ENCODE results near the gene ERGIC2. TPM values are rescaled to one million over a fixed set of nuclear protein-coding genes. Genes with fewer than 3 reads are reported as not detected.

ERGIC2 gene
- total RNA-seq, 4 donors from 2014 or later, result 2.6 to 24.7 (median 20.6) TPM

DNA sequence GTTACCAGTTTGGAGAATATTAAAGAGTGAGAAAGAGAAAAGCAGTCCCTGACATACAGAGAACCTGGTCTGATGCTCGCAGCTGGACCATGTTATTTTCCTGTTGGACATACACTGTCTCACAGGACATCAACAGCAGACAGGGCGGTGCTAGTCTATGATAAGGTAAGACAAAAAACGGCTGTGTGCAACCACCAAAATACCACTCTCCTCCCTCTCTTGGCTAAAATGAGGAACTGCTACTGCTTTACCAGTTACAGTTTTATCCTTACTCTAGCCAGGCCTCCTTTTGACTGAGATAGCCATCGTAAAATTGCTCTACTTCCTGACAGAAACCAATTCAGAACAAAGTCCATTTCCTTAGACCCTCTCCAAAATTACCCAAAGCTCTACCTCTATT, 47.0 kb upstream of the ERGIC2 start:
- 38 to 43% methylated on average over 4 of the region's 4 CpGs for WGBS, 2 donors (ENCODE audit: low coverage in 1 of 2)
- Histone ChIP-seq H3K4me3 (no peak overlapping the region), H3K27ac (no peak overlapping the region), H3K27me3 (no peaks in the 10 kb centered on the region), H3K4me1 (no peaks in the 10 kb centered on the region), H3K36me3 (no peaks in the 10 kb centered on the region), H3K9me3 (no peaks in the 10 kb centered on the region)
- no peak for TF ChIP-seq POLR2A (IDR thresholded peaks at IDR 0.05)
- TF ChIP-seq, protein P1, sequence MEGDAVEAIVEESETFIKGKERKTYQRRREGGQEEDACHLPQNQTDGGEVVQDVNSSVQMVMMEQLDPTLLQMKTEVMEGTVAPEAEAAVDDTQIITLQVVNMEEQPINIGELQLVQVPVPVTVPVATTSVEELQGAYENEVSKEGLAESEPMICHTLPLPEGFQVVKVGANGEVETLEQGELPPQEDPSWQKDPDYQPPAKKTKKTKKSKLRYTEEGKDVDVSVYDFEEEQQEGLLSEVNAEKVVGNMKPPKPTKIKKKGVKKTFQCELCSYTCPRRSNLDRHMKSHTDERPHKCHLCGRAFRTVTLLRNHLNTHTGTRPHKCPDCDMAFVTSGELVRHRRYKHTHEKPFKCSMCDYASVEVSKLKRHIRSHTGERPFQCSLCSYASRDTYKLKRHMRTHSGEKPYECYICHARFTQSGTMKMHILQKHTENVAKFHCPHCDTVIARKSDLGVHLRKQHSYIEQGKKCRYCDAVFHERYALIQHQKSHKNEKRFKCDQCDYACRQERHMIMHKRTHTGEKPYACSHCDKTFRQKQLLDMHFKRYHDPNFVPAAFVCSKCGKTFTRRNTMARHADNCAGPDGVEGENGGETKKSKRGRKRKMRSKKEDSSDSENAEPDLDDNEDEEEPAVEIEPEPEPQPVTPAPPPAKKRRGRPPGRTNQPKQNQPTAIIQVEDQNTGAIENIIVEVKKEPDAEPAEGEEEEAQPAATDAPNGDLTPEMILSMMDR (IDR thresholded peaks at IDR 0.05), result peak in 3 of 5 experiments; percentile 13 to 17 (median 15)
- no peak for TF ChIP-seq POLR2AphosphoS5 (IDR thresholded peaks at IDR 0.05)
- intact Hi-C loops (cut with DNase I; ENCODE audit: low total_unique reads), result no loop called here
- in situ Hi-C loops (cut with MboI; ENCODE audit: low pct_ligation_motif_present in 1 of 4, low pct_unique_long_range_greater_than_20kb in 1 of 4, low sequenced_read_pairs in 3 of 4), result no loop called here
- DNase-seq, result no peak

- H3K9me3 ChIP-seq, result no peaks in the 10 kb centered on the region
- no peak for DNase-seq
These were observed 45.5 kb upstream of the ERGIC2 start for GRCh38 chr12:29426498-29426897.

GRCh38 chr12:29425722-29426121, 44.8 kb upstream of the ERGIC2 start:
- TF ChIP-seq POLR2AphosphoS5 (IDR thresholded peaks at IDR 0.05) (no peak), POLR2A (IDR thresholded peaks at IDR 0.05) (no peak), EP300 (IDR thresholded peaks at IDR 0.05; ENCODE audit: low read depth) (no peak)
- TF ChIP-seq, protein P1 (IDR thresholded peaks at IDR 0.05), result no peak
- WGBS, 2 donors (ENCODE audit: low coverage in 1 of 2), result 44 to 53% methylated on average over 2 of the region's 2 CpGs
- intact Hi-C loops (cut with DNase I; ENCODE audit: low total_unique reads) (no loop called here), in situ Hi-C loops (cut with MboI; ENCODE audit: low pct_ligation_motif_present in 1 of 4, low pct_unique_long_range_greater_than_20kb in 1 of 4, low sequenced_read_pairs in 3 of 4) (no loop called here)
- Histone ChIP-seq H3K36me3 (no peaks in the 10 kb centered on the region), H3K27me3 (no peaks in the 10 kb centered on the region), H3K27ac (no peak overlapping the region), H3K9me3 (no peaks in the 10 kb centered on the region), H3K4me1 (no peaks in the 10 kb centered on the region), H3K4me3 (no peak overlapping the region)
- no peak for DNase-seq

More at GRCh38 chr12:29426498-29426897, 45.5 kb upstream of the ERGIC2 start:
- Histone ChIP-seq H3K4me1 (no peaks in the 10 kb centered on the region), H3K36me3 (no peaks in the 10 kb centered on the region), H3K4me3 (no peak overlapping the region), H3K27me3 (no peaks in the 10 kb centered on the region), H3K27ac (no peak overlapping the region)
- TF ChIP-seq POLR2AphosphoS5 (IDR thresholded peaks at IDR 0.05) (no peak), POLR2A (IDR thresholded peaks at IDR 0.05) (no peak), EP300 (IDR thresholded peaks at IDR 0.05; ENCODE audit: low read depth) (no peak)
- TF ChIP-seq, protein P1 (IDR thresholded peaks at IDR 0.05), result no peak
- intact Hi-C loops (cut with DNase I; ENCODE audit: low total_unique reads), result no loop called here
- WGBS, 2 donors (ENCODE audit: low coverage in 1 of 2), result 90 to 94% methylated on average over 2 of the region's 2 CpGs
- in situ Hi-C loops (cut with MboI; ENCODE audit: low pct_ligation_motif_present in 1 of 4, low pct_unique_long_range_greater_than_20kb in 1 of 4, low sequenced_read_pairs in 3 of 4), result no loop called here

DNA sequence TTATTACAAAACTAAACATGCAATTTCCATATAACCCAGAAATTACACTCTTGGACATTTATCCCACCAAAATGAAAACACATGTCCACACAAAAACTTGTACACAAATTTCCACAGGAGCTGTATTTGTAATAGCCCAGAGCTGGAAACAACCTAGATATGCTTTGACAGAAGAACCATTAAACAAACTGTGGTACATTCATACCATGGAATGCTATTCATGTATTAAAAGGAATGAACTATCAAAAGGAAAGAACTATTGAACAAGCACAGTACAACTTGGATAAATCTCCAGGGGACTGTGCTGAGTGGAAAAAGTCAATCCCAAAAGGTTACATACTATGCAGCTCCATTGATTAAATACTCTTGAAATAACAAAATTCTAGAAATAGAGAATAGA, 35.8 kb upstream of the ERGIC2 start:
- Histone ChIP-seq H3K4me1 (no peaks in the 10 kb centered on the region), H3K4me3 (no peak overlapping the region), H3K36me3 (no peaks in the 10 kb centered on the region), H3K9me3 (no peaks in the 10 kb centered on the region), H3K27ac (no peak overlapping the region), H3K27me3 (no peaks in the 10 kb centered on the region)
- no peak for DNase-seq
- TF ChIP-seq POLR2AphosphoS5 (IDR thresholded peaks at IDR 0.05), result no peak
- no peak for TF ChIP-seq EP300 (IDR thresholded peaks at IDR 0.05; ENCODE audit: low read depth)
- TF ChIP-seq, protein P1 (IDR thresholded peaks at IDR 0.05), result no peak
- TF ChIP-seq POLR2A (IDR thresholded peaks at IDR 0.05), result no peak
- in situ Hi-C loops (cut with MboI; ENCODE audit: low pct_ligation_motif_present in 1 of 4, low pct_unique_long_range_greater_than_20kb in 1 of 4, low sequenced_read_pairs in 3 of 4), result no loop called here
- intact Hi-C loops (cut with DNase I; ENCODE audit: low total_unique reads), result no loop called here

Measured in transverse colon (tissue), 4 donors.